HG02642 (cell line): ENCODE results near the gene CD82.

Source experiments
- ATAC-seq: cut with Tn5 transposase; IDR thresholded peaks from one replicate; pipeline ENCODE4 v1.9.1; 2021; ENCODE audit warnings: mild to moderate bottlenecking; ENCODE audit not compliant: unreplicated experiment, poor library complexity

The CD82 gene, protein sequence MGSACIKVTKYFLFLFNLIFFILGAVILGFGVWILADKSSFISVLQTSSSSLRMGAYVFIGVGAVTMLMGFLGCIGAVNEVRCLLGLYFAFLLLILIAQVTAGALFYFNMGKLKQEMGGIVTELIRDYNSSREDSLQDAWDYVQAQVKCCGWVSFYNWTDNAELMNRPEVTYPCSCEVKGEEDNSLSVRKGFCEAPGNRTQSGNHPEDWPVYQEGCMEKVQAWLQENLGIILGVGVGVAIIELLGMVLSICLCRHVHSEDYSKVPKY

DNA sequence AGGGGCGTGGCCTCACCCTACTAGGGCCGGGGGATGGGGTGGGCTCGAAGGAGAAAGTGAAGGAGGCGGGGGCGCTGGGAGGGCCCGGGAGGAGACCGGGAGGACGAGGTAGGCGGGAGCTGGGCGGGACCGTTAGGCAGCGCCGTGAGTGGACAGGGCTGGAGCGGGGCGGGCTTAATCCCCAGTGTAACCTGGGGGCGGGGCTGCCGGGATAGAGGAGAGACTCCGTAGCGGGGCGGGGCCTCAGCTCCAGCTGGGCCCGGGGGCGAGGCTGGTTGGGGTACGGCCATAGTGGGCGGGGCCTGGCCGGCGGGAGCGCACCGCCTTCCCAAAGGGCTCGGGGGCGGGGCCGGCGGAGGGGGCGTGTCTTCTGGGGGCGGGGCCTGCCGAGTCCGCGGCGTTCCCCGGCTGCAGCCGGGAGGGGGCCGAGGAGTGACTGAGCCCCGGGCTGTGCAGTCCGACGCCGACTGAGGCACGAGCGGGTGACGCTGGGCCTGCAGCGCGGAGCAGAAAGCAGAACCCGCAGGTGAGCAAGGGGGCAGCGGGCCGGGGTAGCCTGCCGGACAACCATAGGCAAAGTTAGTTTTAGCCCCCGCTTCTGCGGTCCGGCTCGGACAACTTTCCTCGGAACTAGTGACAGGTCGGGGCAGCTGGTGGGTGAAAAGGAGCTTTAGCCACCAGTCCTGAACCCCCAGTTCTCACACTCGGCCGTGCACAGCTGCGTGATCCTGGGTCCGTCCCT is at the start of gene CD82:
CD82 (plus strand) TSS at position 453 of the 742 bp plus-strand sequence. CDS start 29,000 bp downstream, outside the sequence.
- ATAC-seq = peak; percentile 81

DNA sequence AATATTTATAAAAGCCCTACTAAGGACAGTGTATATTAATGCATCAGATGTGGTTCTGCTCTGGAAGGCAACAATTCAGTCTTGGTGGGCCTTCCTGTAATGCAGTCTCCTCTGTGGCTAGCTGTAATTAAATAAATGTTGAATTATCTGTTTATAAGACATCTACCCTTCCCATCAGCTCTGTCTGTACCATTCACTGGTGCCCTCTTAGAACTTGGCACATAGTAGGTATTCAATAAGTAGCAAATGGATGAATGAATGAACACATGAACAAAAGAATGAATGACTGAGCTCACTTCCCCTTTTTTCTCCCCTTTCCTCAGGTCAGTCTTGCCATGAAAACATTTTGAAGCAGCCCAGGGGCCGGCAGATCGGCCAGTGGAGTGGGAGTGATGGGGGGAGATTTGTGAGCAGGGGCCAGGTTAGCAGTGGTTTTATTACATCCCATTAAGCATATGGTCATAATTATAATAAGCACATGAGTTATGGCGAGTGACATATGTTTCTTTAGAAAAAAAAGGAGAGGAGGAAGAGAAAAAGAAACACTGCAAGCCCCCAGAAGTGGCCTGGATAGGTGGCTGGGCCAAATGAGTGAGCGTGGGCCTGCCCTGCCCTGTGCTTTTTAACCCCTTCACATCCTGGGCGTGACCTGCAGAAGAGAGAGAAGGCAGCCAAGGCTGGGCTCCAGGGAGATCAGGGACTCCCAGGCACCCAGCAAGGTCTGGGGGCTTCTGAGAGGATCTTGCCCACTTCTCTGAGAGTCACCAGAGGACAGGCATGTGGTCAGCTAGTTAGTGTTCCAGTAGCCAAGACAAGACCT is 48.6 kb upstream of the CD82 start:
- no peak for ATAC-seq

DNA sequence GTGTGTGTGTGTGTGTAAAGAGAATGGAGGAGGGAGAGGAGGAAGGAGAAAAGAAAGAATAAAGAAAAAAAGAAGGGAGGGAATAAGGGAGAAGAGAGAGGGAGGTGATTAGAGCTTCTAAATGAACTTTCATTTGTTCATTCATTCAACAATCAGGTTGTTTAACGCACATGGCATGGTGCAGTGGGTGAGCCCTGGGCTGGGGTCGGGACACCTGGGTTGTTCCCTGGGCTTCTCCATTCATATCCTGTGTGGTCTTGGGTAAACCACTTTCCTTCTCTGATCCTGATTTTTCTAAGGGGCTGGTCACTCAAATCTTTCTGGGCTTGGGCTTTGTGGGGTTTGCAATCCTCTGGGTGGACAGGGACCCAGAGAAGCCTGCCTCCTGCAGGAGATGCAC is 47.9 kb upstream of the CD82 start:
- ATAC-seq = no peak

DNA sequence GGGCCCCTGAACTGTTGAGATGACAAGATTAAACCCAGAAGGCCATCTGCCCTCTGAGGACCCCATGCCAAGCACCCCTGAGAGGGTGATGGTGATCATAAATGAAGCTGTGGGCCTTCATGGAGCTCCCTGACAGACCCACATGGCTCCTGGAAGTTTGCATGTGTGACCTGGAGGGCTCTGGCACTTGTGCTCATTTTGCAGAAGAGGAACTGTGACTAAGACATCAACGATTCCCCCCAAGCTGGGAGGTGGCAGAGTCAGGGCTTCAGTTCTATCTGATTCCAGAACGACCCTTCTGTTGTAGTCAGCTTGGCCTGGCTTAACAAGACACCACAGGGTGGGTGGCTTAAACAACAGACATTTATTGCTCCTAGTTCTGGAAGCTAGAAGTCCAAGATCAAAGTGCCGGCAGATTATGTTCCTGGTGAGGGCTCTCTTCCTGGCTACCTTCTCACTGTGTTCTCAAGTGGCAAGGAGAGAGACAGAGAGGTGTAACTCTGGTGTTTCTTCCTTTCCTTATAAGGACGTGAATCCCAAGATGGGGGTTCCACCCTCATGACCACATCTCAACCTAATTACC is 46.4 kb upstream of the CD82 start:
- ATAC-seq = no peak

DNA sequence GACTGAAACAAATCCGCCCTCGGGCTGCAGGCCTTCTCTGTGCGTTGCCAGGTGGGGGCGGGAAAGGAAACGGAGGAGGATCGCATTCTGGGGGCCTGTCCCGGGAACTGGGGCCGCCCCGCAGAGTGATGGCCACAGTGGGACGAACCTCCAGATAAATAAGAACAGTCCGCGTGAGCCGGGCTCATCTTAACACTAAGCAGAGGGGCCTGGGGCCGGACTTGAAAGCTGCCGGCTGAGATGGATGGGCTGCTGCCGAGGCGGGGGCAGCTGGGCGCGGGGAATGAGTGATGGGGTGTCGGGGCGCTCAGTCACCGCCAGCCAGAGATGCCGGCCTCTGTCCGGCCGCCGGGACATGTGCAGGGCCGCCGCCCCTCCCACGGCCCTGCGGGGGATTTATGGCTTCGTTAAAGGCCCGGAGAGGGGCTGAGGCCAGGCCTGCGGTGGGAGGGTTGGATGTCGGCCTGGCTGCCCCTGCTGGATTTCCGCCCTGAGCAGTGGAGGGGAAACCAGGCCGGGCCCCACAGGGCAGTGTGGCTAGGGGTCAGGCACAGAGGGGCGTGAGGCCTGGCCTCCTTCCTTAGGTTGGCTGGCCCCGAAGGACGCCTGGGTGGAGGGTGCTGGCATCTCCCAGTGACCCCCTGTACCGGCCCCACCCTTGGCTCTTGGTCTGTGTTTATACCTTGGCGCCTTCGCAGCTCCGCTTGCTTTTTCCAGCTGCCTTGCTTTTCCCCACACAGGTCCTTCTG is 45.3 kb upstream of the CD82 start:
- no peak for ATAC-seq

DNA sequence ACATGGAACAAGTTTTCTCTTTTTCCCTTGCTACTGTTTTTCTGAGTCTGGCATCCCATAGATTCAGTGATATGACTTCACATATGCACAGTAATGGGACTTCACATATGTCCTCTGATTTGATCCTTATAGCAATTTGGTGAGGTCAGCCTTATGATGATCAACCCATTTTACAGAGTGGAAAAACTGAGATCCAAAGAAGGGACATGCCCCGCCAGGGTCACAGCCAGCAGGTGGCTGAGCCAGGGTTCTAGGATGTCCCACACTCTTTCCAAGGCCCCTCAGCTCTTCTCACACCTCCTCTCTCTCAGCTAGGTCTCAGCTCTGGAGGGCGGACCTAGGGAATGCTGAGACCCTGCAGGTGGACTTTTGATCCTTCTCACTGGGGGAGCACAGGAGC is 44.3 kb upstream of the CD82 start:
- ATAC-seq = no peak

DNA sequence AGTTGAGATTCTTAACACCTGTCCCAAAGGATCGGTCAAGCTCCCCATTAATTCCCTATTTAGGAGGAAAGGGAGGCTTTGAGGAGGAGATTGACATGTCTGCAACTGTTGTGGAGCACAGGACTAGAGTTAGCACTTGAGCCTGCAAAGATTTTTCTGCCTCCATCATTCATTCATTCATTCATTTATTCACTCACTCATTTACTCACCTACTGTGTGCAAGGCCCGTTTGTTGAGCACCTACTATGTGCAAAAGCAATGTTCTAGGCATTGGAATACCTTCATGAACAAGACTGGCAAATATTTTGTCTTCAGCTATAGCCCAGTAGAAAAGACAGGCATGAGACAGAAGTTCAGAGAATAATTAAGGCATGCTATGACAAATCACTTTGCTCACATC is 43.2 kb upstream of the CD82 start:
- ATAC-seq = no peak

DNA sequence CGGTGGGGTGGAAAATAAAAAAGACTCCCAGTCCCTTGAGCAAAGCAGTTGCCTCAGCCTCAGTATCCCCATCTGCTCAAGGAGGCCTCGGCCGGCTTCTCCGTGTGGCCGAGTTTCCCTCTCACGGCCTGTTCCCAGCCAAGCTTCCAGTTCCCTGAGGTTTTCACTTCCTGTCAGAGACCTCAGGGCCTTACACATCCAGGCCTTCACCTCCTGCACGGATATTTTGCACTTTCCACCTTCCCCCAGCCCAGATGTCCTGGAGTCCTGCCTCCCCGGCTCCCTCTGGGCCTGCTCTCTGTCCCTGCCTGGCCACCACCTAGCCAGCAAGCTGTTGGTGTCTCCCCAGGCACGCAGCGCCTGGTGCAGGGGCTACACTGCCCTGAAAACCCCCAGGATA is 41.1 kb upstream of the CD82 start:
- ATAC-seq = no peak

DNA sequence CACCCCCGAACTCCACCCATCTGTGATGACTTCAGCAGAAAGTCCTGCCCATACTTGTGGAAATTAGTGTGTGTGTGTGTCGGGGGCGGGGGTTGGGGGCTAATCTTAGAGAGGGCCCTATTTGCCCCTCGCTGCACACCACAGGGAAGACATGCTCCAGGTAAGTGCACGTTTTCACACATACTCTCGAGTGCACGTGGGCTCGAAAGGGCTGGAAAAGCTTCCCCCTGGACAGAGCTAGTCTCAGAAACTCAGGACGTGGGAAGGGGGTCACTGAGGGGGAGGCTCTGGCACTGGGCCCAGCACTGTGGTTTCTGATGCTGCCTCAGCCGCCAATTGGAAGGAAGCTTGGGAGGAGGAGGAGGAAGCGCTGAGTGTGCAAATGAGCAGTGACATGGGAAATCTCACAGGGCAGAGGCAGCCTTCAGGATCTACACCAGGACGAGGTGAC is 40.7 kb upstream of the CD82 start:
- ATAC-seq = no peak

DNA sequence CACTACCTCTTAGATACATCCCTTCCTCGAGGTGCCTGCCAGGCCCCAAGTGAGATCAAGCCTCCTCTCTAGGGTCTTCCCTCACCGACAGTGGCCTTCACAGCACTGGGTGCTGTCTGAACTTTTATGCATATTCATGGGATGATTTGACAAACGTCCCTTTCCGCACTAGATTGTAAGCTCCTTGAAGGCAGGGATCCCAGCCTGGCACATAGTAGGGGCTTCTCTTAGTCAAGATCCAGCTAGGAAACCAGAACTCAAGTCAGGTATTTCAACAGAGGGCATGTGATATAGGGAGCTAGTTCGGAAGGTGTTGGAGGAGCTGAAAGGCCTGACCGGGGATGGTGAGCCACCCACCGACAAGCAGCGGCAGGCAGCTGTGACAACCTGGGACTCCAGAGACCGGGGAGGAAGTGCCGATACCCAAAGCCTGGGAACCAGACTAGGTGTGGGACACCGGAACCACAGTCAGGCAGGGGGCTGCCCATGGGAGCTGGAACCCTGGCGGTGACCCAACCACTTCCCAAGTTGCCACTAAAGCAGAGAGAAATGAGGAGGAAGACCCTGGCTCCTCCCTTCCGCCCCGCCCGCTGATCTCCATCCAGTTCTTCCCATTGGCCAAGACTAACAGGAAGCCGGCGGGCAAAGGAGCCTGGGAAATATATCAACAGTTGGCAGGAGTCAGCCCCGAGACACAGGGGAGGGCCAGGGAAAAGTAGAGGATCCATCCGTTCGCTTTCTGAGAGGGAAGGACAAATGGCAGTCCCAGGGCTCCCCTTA is 39.8 kb upstream of the CD82 start:
- ATAC-seq = no peak

DNA sequence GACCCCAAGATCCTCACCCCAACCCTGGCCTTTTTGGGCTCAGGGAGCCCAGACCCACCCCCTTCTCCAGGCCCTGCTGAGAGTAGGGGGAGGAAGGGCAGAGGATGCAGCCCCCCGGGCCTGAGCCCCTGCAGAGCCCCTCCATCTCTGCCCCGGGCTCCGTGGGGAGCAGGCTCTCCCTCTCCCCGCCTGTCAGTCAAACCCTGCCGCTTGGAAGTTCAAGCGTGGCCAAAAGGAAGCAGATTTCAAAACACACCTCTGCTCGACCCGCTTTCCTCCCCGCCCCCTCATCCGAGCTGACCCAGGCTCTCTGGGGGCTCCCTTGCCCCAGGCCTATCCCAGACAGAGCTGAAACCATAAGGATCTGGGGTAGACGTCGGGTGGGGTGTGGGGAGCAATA is 39.0 kb upstream of the CD82 start:
- ATAC-seq = no peak

DNA sequence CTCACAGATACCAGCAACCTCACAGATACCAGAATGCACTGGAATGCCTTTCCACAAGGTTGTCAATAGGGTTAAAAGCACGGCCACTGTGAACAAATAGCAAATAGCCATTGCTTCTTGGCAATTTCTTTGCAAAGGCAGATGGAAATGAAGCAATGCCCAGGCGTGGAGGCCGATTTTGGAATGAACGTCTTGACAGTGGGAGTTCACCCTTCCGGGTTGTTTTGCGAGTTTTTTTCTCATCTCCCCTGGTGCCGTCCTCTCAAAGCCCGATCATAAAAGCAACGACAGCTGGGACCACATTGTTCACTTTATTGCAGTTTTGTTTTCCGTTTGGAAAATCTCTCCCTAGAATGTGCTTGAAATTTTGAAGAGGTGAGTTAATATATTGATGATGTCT is 38.0 kb upstream of the CD82 start:
- ATAC-seq = no peak

DNA sequence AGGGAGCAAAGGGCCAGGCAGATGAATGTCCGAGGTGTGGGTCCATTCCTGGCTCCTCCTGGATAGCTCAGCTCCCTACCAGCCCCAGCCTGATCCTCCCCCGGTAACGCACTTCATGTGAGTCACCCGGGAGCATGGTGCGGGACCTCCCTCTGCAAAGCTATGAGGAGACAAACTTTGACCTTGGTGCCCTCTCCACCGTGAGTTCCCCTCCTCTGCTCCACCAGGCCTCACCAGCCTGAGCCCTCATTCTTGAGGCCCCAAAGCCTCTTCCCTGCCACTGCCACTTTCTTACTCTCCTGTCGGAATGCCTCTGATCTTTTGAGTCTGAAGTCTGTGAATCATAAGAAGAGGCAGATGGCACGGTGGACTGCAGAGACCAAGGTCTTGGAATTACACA is 37.4 kb upstream of the CD82 start:
- ATAC-seq = no peak

DNA sequence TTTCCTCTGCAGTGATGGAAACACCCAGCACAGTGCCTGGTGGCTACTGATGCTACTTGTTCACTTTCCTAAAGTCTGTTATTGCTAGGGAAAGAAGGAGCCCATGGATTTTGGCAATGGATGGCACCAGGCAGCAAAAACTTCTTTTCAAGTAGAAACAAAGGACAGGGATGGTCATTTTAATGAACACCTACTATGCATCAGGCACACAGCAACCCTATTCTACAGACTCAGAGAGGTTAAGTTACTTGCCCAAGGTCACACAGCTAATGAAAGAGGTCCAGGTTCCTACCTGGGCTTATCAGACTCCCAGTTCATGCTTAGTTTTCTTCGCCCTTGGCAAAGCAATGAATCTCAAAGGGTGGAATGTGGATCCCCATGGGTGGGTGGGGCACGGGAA is 36.9 kb upstream of the CD82 start:
- no peak for ATAC-seq

DNA sequence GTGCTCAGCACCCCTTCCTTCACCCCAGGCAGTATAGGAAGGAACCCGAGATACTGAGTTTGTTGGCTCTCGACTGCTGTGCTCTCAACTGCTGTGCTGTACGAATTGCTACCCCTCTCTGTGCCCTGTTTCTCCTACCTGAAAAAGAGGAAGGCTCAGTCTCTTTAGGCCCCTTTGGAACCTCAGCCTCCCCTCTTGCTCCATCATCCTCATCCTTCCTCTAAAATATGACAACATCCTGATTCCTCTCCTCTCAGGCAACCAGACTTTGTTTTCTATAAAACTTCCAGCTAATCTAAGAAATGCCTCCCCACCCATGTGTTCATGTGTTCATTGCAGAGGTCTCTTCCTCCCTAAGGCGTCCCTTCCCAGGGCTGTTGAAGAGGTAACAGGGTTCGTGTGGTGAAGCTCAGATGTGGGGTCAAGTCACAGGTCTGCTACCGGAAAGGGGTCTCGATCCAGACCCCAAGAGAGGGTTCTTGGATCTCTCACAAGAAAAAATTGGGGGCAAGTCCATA is 35.5 kb upstream of the CD82 start:
- ATAC-seq = no peak

DNA sequence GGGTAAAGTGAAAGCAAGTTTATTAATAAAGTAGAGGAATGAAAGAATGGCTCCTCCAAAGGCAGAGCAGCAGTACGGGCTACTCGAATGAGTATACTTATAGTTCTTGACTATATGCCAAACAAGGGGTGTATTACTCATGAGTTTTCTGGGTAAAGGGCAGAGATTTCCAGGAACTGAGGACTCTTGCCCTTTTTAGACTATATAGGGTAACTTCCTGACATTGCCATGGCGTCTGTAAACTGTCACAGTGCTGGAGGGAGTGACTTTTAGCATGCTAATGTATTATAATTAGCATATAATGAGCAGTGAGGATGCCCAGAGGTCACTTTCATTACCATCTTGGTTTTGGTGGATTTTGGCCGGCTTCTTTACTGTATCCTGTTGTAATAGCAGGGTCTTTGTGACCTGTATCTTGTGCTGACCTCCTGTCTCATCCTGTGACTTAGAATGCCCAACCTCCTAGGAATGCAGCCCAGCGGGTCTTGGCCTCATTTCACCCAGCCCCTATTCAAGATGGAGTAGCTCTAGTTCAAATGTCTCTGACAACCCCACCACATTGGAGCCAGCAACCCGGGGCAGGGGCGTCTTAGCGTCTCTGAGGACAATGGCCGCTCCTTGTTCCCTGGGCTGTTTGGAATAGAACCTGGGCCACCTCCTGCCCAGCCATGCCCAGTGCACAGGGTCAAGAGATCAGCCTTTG is 34.9 kb upstream of the CD82 start:
- no peak for ATAC-seq

DNA sequence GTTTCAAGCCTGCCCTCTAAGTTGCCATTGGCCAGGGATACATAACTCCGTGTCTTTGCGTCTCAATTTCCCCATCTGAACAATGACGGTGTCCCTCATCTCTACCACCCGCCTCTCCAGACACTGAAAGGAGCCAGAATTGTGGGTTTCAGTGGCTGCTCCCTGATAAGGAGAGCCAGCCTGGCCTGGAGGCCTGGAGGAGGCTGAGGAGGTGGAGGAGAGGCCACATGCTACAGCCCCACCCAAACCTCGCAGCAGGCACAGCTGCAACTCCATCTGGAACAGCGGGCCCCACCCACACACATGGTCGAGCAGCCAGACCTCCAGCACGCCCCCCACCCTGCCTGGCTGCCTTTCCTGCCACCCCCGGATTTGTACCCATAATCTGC is 34.4 kb upstream of the CD82 start:
- no peak for ATAC-seq

DNA sequence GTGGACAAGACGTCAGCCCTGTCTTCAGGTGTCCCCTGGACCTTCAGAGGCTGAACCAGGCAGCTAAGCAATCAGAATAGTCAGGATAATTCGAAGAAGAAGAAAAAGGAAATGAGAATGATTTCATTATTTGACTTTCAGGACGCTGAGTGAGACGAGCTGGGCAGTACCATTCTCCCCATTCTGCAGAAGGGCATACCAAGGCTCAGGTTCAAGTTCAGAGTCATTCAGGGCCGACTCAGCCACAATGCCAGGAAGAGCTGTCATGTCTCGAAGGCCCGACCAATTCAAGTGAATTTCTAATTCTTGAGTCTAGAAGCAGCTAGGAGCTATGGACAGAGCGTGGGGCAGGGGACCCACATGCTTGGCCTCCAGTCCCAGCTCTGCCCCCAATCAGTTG is 33.8 kb upstream of the CD82 start:
- no peak for ATAC-seq

DNA sequence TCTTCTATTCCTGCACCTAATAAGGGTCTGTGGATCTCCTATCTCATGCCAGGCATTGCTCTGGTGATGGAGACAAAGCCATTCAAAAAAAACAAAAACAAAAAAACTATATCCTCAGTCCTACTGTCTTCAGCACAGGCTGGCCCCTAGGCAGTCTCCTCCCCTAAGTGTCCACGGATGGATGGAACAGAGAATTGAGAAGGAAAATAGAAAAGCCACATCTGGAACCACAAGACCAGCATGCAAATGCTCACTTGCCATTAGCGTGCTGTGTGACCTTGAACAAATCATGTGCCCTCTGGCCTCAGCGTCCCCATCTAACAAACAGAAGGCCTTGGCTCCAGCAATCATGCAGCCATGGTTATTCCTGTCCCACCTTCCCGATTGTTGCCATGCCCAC is 32.7 kb upstream of the CD82 start:
- ATAC-seq = peak; percentile 51
